GM21447 (cell line): ENCODE measurements around the gene USP24.
"Not testable (repeated sequence)": the region's sequence is repeated elsewhere in the genome, so short reads cannot be mapped to it uniquely, and the experiment has no call there.

Source experiments
- ATAC-seq: cut with Tn5 transposase; IDR thresholded peaks from one replicate; pipeline ENCODE4 v1.9.1; 2021; ENCODE audit not compliant: unreplicated experiment

USP24 gene

GRCh38 chr1:55129194-55129728 lies 85.9 kb downstream of the USP24 start:
- ATAC-seq: no peak

GRCh38 chr1:55128418-55128995 lies 86.7 kb downstream of the USP24 start:
- ATAC-seq: no peak

- ATAC-seq: peak; percentile 76
Observed at GRCh38 chr1:55127827-55128343, 87.3 kb downstream of the USP24 start.

- no peak for ATAC-seq
Observed at GRCh38 chr1:55124470-55124869, 90.7 kb downstream of the USP24 start.

- no peak for ATAC-seq
Observed at GRCh38 chr1:55120538-55120937, 94.6 kb downstream of the USP24 start.

GRCh38 chr1:55118651-55119329 lies 96.4 kb downstream of the USP24 start:
- no peak for ATAC-seq

GRCh38 chr1:55117941-55118340 lies 97.2 kb downstream of the USP24 start:
- no peak for ATAC-seq

GRCh38 chr1:55109005-55109404 lies 106.2 kb downstream of the USP24 start:
- not testable (repeated sequence) for ATAC-seq

GRCh38 chr1:55107101-55107500 lies 108.1 kb downstream of the USP24 start:
- ATAC-seq: no peak

GRCh38 chr1:55103891-55104290 lies 111.3 kb downstream of the USP24 start:
- no peak for ATAC-seq

GRCh38 chr1:55095095-55095494 lies 120.1 kb downstream of the USP24 start:
- ATAC-seq: no peak

GRCh38 chr1:55092475-55092874 lies 122.7 kb downstream of the USP24 start:
- ATAC-seq: no peak

- ATAC-seq: no peak
Observed at GRCh38 chr1:55089683-55090082, 125.5 kb downstream of the USP24 start.

- no peak for ATAC-seq
Observed at GRCh38 chr1:55088413-55088812, 126.8 kb downstream of the USP24 start.

GRCh38 chr1:55087439-55087838 lies 127.7 kb downstream of the USP24 start:
- ATAC-seq: no peak

GRCh38 chr1:55084257-55084656 lies 130.9 kb downstream of the USP24 start:
- no peak for ATAC-seq

GRCh38 chr1:55081905-55082296 lies 133.3 kb downstream of the USP24 start:
- no peak for ATAC-seq

GRCh38 chr1:55081188-55081904 lies 133.8 kb downstream of the USP24 start:
- no peak for ATAC-seq

- ATAC-seq: no peak
Observed at GRCh38 chr1:55079651-55080050, 135.5 kb downstream of the USP24 start.

GRCh38 chr1:55078470-55078869 lies 136.7 kb downstream of the USP24 start:
- ATAC-seq: no peak

- ATAC-seq: no peak
Observed at GRCh38 chr1:55076356-55076755, 138.8 kb downstream of the USP24 start.

- ATAC-seq: no peak
Observed at GRCh38 chr1:55074455-55074854, 140.7 kb downstream of the USP24 start.
